Ureter (tissue), 1 donor: ENCODE data around the gene FA2H. TPM values are rescaled to one million over a fixed set of nuclear protein-coding genes. Genes with fewer than 3 reads are reported as not detected.
A peak's percentile ranks its signal among the peaks of the same experiment; 100 is the strongest.
"Not testable (repeated sequence)": the region's sequence is repeated elsewhere in the genome, so short reads cannot be mapped to it uniquely, and the experiment has no call there.

ENCODE experiments used
- DNase-seq: peaks from one replicate; pipeline ENCODE4 v3.0.0-alpha.2; 2020; ENCODE audit warnings: low spot score
- total RNA-seq: library from RNA; stranded (reverse); gene quantifications from one replicate; pipeline ENCODE4 v1.2.4, GENCODE V29; 2023
- donor health status: DM: yes; HTN: yes; CAD: no.

The FA2H gene
- total RNA-seq, 1 donor from 2014 or later, result 9.8 TPM

DNA sequence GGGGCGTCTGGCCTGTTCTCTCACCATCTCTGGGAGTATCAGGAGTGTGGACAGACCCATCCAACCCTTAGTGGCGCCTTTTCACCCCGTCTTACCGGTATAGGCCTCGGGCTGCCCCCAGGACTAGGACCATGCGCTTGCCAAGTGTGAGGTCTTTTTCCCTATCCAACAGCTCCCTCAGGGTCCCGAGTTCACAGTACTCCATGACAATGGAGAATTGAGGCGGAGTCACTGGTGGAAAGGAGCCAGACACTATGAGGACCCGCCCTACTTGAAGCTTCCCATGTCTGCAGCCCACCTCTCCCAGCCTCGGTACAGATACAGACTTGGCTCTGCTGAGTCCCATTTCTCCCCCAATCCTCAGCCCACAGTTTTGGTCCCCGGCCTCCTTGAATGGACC, 92.1 kb downstream of the FA2H start:
- no peak for DNase-seq

DNA sequence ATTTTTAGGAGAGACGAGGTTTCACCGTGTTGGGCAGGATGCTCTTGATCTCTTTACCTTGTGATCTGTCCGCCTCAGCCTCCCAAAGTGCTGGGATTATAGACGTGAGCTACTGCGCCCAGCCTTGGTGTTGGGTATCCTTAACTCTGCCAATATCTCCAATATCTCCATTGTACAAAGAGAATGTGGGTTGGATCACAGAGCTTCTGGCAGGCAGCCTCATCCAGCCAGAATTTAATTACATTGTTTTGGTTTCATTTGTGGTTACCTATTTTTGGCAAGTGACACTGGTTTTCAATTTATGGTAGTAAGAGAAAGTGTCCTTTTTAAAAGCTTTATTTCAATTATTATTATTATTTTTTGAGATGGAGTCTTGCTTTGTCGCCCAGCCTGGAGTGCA, 93.9 kb downstream of the FA2H start:
- DNase-seq, result no peak

DNA sequence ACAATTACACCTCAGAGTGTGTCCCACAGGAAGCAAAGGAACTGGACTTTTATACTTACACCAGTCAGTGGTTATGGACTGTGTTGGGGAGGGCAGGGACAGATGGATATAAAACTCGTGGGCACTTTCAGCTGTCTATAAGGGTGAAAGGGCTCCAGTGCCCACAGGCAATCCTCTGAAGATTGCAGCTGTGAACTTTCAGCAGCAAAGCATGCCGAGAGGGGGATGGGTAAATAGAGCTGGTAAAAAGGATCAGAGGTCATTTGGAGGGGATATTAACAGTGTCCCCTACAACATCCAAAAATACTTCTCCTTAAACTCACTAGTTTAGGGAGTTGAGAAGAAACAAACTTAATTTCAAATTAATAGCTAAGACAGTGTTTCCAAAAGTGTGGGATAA, 94.6 kb downstream of the FA2H start:
- DNase-seq, result no peak

DNA sequence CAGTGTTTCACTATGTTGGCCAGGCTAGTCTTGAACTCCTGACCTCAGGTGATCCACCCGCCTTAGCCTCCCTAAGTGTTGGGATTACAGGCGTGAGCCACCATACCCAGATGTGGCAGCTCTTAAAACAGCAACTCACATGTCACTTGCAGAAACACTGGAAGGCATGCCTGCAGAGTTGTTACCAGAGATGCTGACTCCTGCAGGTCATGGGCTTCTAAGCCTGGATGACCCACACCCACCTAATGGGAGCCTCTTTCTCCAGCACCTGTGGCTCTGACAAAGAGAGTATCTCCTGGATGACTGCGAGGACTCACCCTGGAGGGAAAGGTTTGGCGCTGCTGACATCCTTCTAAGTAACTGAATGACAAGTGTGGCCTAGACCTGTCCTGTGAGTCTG, 96.8 kb downstream of the FA2H start:
- DNase-seq, result no peak

DNA sequence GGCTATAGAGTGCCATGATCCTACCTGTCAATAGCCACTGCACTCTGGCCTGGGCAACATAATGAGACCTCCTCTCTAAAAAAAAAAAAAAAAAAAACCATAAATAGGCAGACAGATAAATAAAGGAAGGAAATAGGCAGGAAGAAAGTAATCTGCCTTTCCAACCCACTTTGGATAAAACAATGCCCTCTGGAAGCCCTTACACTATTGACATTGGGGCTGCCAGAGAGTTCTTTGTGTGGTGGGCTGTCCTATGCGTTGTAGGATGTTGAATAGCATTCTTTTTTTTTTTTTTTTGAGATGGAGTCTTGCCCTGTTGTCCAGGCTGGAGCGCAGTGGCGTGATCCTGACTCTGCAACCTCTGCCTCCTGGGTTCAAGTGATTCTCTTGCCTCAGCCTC, 100.7 kb downstream of the FA2H start:
- no peak for DNase-seq

DNA sequence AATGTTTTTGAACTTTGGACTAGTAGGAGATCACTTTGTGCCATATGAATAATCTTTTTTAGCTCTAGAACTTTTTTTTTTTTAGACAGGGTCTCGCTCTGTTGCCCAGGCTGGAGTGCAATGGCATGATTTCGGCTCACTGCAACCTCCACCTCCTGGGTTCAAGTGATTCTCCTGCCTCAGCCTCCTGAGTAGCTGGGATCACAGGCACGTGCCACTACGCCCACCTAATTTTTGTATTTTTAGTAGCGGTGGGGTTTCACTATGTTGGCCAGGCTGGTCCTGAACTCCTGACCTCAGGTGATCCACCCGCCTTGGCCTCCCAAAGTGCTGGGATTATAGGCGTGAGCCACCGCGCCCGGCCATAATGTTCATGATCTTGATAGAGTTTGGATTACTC, 105.7 kb downstream of the FA2H start:
- DNase-seq, result not testable (repeated sequence)

DNA sequence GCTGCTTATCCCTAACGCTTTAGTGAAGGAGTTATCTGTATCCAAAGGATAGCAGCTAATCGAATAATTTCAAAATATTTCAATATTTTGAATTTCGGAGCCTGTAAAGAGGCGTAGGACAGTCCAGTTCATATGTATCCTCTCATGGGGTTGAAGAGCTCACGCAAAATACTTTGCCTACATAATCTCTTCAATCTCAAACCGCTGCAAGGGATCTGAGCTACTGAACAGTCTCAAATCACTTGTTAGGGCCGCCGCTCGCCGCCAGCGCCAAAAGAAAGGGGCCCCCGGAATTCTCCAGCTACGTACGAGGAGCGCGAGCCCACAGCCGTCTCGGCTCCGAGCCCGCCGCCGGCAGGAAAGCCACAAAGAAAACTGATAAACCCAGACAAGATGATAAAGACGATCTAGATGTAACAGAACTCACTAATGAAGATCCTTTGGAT, 107.3 kb downstream of the FA2H start:
- no peak for DNase-seq

DNA sequence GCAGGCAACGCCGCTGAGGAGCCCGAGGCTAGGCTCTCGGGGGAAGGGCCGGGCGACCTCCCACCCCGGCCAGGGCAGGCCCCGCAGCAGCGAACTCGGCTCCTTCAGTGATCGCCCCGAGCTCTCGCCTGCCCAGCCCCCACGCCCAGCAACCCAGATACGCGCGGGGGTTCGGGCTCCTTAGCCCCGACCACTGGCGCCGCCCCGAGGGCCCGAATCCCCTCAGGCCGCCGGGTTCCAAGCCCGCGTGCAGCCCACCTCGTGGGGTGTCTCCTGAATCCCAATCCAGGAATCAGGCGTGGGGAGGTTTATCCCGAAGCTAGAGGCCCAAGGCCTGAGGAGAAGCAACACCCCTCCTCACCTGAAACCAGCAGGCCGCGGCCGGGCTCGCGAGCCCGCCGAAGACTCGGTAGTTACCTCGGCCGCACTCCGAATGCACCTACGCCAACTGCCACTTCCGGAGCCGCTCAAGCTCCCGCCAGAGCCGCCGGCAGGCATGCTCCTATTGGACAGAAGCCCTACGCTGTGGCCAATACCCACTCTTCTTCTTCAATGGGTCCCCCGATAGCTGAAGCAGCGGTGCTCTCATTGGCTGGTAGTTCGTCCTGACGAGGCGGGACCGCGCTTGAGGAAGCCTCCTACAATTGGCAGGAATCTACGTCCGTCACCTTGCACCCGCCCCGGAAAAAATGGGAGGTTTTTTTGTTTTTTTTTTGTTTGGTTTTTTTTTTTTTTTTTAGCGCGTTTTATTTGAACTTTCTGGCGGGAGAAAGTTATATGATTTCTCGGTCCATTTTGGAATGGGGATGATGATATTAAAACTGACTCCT, 108.0 kb downstream of the FA2H start, which contains the start of gene RFWD3:
Gene RFWD3, minus strand, starts transcription at position 453 of the 830 bp plus-strand sequence. CDS start 5,428 bp downstream, outside the sequence.
- DNase-seq, result peak; percentile 98

DNA sequence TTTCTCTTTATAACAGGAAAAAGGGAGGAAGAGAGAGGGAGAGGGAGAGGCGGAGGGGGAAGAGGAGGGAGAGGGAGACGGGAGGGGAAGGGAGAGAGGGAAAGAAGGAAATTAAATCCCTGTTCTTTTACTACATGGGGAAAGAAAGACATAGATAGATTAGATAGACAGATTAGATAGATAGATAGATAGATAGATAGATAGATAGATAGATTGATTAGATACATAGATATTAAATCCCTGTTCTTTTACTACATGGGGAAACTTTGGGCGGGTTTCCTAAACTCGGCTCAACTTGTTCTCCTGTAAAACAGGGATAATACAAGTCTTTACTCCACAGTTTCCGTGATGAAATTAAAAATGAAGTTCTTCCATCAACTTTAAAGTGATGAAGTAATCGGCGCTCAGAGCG, 108.6 kb downstream of the FA2H start:
- DNase-seq, result no peak

Other genes with a start within 250 kb of the FA2H start
- 121 TPM for gene GLG1, start 167.7 kb downstream of the FA2H start, total RNA-seq
- 29.7 TPM for gene RFWD3, start 107.9 kb downstream of the FA2H start, total RNA-seq
- 26.6 TPM for gene MLKL, start 74.0 kb downstream of the FA2H start, total RNA-seq
- gene WDR59, start 210.3 kb upstream of the FA2H start, total RNA-seq, result 111 TPM
- 50.0 TPM for gene ZNRF1, start 224.2 kb upstream of the FA2H start, total RNA-seq